Measurements from ENCODE around the gene PCED1B. TPM values are rescaled to one million over a fixed set of nuclear protein-coding genes. Genes with fewer than 3 reads are reported as not detected.

The PCED1B gene
- total RNA-seq, 1 donor from 2014 or later = 6.9 TPM

DNA sequence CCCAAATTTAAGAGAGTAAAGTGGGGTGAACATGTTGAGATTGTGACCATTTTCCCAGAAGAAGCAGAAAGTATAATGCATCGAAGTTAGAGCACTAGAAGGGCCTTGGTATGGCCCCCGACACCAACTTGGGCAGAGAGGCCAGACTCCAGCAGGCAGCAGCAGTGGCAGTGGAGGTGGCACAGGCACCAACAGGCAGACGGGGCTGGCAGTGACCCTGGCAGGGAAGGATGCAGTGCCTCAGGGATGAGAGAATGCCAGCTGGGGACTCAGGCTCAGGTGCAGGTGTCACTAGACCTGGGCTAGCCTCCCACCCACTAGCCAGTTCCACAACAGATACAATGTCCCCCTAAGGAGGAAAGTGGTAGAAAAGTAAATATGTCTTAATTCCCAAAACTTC is 28.0 kb downstream of the PCED1B start:
- Histone ChIP-seq H3K4me1 (no peaks in the 10 kb centered on the region), H3K36me3 (no peaks in the 10 kb centered on the region), H3K27ac (no peak overlapping the region), H3K9me3 (no peaks in the 10 kb centered on the region), H3K27me3 (no peaks in the 10 kb centered on the region), H3K4me3 (no peak overlapping the region)
- TF ChIP-seq POLR2A (IDR thresholded peaks at IDR 0.05) (no peak), CTCF (IDR thresholded peaks at IDR 0.05) (no peak), POLR2AphosphoS5 (IDR thresholded peaks at IDR 0.05; ENCODE audit: insufficient read depth in 1 of 2, low read depth in 1 of 2) (no peak)
- DNase-seq (ENCODE audit: extremely low spot score in 2 of 2) = no peak
- intact Hi-C loops (cut with DNase I) = no loop called here

GRCh38 chr12:47107926-47108325 is 28.5 kb downstream of the PCED1B start:
- Histone ChIP-seq H3K36me3 (no peaks in the 10 kb centered on the region), H3K4me1 (no peaks in the 10 kb centered on the region), H3K27ac (no peak overlapping the region), H3K27me3 (no peaks in the 10 kb centered on the region), H3K9me3 (no peaks in the 10 kb centered on the region), H3K4me3 (no peak overlapping the region)
- intact Hi-C loops (cut with DNase I) = no loop called here
- TF ChIP-seq CTCF (IDR thresholded peaks at IDR 0.05) (no peak), POLR2A (IDR thresholded peaks at IDR 0.05) (no peak), POLR2AphosphoS5 (IDR thresholded peaks at IDR 0.05; ENCODE audit: insufficient read depth in 1 of 2, low read depth in 1 of 2) (no peak)
- no peak for DNase-seq (ENCODE audit: extremely low spot score in 2 of 2)

GRCh38 chr12:47110011-47110541 is 30.7 kb downstream of the PCED1B start:
- Histone ChIP-seq H3K9me3 (no peaks in the 10 kb centered on the region), H3K4me1 (no peaks in the 10 kb centered on the region), H3K4me3 (no peak overlapping the region), H3K27ac (no peak overlapping the region), H3K27me3 (no peaks in the 10 kb centered on the region), H3K36me3 (no peaks in the 10 kb centered on the region)
- no peak for DNase-seq (ENCODE audit: extremely low spot score in 2 of 2)
- no peak for TF ChIP-seq CTCF (IDR thresholded peaks at IDR 0.05)
- no peak for TF ChIP-seq POLR2A (IDR thresholded peaks at IDR 0.05)
- no peak for TF ChIP-seq POLR2AphosphoS5 (IDR thresholded peaks at IDR 0.05; ENCODE audit: insufficient read depth in 1 of 2, low read depth in 1 of 2)
- intact Hi-C loops (cut with DNase I) = no loop called here

- intact Hi-C loops (cut with DNase I) = no loop called here
- Histone ChIP-seq H3K27ac (no peak overlapping the region), H3K36me3 (no peaks in the 10 kb centered on the region), H3K4me1 (no peaks in the 10 kb centered on the region), H3K9me3 (no peaks in the 10 kb centered on the region), H3K27me3 (no peaks in the 10 kb centered on the region), H3K4me3 (no peak overlapping the region)
- DNase-seq (ENCODE audit: extremely low spot score in 2 of 2) = no peak
- TF ChIP-seq CTCF (IDR thresholded peaks at IDR 0.05) = no peak
- no peak for TF ChIP-seq POLR2AphosphoS5 (IDR thresholded peaks at IDR 0.05; ENCODE audit: insufficient read depth in 1 of 2, low read depth in 1 of 2)
- TF ChIP-seq POLR2A (IDR thresholded peaks at IDR 0.05) = no peak
Measured at GRCh38 chr12:47110718-47111391, 31.4 kb downstream of the PCED1B start.

DNA sequence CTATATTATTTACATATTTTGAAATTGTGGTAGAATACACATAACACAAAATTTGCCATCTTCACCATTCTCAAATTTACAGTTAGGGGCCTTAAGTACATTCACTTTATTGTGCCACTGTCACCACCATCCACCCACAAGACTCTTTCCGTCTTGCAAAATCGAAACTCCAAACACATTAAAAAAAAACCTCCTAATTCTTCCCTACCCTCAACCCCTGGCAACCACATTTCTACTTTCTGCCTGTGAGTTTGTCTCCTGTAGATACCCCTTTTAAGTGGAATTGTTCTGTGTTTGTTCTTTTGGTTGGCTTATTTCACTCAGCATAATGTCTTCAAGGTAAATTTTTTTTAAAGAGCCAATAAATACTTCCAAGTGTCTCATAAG is 32.0 kb downstream of the PCED1B start:
- Histone ChIP-seq H3K9me3 (no peaks in the 10 kb centered on the region), H3K36me3 (no peaks in the 10 kb centered on the region), H3K27ac (no peak overlapping the region), H3K4me3 (no peak overlapping the region), H3K27me3 (no peaks in the 10 kb centered on the region), H3K4me1 (no peaks in the 10 kb centered on the region)
- no peak for TF ChIP-seq POLR2A (IDR thresholded peaks at IDR 0.05)
- TF ChIP-seq POLR2AphosphoS5 (IDR thresholded peaks at IDR 0.05; ENCODE audit: insufficient read depth in 1 of 2, low read depth in 1 of 2) = no peak
- no peak for TF ChIP-seq CTCF (IDR thresholded peaks at IDR 0.05)
- intact Hi-C loops (cut with DNase I) = no loop called here
- DNase-seq (ENCODE audit: extremely low spot score in 2 of 2) = no peak
